ENCODE measurements around the gene UPB1.

DNA sequence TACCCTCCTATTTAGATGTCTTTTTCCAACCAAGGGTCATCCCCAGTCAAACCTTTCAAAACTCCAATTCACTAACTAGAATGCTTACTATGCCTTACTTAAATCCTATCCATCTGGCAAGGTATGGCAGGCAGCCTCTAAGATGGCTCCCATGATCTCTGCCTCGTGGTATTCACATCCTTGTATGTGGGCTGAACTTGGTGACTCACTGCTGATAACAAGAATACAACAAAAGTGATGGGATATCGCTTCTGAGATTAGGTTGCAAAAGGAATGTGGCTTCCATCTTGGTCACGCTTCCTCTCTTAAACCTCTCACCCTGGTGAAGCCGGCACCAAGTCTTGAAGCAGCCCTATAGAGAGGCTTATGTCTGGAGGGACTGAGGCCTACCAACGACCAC is 29.6 kb upstream of the UPB1 start:
- TF ChIP-seq CTCF (IDR thresholded peaks at IDR 0.05) (no peak), POLR2A (IDR thresholded peaks at IDR 0.05) (no peak)

All from adrenal gland (tissue), 5 donors.